ENCODE measurements around the gene C6orf15.

DNA sequence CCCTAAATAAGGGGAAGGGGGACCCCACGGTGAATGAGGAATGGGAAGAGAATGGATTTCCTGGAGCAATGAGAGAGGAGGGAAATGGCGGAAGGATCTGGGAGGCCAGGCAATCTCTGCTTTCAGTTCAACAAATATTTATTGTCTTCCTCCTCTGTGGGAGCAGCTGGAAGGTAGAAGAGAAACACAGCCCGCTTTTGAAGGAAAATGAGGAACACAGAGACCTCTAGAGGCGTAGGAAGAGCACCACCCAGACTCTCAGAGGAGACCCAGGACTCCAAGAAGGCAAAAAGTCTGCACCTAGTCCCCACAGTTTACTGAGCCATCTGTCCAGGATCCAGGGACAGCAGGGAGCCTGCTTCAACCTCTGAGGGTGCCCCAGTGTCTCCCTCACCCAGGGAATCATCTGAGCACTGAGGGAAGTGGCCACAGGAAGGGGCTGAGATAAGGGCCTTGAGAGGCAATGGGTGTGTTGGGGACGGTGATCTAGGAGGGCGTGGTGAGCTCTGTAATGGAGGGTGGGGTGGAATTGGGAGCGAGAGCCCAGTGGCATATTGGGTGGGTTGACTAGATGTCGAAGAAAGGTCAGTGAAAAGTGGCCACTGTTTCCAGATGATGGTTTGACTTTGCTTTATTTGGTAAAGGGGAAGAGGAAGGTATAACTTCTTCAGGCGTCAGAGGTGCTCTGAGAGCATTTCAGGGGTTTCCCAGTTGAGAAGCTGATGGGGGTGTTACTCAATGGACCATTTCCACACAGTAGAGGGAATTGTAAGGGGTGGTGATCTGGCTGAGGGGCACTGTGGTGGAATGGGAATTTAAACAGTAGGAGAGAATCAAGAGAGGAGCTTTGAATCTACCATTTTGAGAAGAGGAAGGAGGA, 2.8 kb upstream of the C6orf15 start:
- TF ChIP-seq, protein P1, sequence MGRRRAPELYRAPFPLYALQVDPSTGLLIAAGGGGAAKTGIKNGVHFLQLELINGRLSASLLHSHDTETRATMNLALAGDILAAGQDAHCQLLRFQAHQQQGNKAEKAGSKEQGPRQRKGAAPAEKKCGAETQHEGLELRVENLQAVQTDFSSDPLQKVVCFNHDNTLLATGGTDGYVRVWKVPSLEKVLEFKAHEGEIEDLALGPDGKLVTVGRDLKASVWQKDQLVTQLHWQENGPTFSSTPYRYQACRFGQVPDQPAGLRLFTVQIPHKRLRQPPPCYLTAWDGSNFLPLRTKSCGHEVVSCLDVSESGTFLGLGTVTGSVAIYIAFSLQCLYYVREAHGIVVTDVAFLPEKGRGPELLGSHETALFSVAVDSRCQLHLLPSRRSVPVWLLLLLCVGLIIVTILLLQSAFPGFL (CRISPR knock-in tag; IDR thresholded peaks at IDR 0.05; ENCODE audit: borderline replicate concordance): no peak
- TF ChIP-seq, protein P2, sequence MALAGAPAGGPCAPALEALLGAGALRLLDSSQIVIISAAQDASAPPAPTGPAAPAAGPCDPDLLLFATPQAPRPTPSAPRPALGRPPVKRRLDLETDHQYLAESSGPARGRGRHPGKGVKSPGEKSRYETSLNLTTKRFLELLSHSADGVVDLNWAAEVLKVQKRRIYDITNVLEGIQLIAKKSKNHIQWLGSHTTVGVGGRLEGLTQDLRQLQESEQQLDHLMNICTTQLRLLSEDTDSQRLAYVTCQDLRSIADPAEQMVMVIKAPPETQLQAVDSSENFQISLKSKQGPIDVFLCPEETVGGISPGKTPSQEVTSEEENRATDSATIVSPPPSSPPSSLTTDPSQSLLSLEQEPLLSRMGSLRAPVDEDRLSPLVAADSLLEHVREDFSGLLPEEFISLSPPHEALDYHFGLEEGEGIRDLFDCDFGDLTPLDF (CRISPR knock-in tag; IDR thresholded peaks at IDR 0.05): no peak
- TF ChIP-seq, protein P3, sequence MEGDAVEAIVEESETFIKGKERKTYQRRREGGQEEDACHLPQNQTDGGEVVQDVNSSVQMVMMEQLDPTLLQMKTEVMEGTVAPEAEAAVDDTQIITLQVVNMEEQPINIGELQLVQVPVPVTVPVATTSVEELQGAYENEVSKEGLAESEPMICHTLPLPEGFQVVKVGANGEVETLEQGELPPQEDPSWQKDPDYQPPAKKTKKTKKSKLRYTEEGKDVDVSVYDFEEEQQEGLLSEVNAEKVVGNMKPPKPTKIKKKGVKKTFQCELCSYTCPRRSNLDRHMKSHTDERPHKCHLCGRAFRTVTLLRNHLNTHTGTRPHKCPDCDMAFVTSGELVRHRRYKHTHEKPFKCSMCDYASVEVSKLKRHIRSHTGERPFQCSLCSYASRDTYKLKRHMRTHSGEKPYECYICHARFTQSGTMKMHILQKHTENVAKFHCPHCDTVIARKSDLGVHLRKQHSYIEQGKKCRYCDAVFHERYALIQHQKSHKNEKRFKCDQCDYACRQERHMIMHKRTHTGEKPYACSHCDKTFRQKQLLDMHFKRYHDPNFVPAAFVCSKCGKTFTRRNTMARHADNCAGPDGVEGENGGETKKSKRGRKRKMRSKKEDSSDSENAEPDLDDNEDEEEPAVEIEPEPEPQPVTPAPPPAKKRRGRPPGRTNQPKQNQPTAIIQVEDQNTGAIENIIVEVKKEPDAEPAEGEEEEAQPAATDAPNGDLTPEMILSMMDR (IDR thresholded peaks at IDR 0.05): no peak

Data from WTC11 (cell line).